ENCODE results near the gene COL17A1.

Gene COL17A1

GRCh38 chr10:103995134-103995533, 90.5 kb downstream of the COL17A1 start:
- TF ChIP-seq TAF1 (IDR thresholded peaks at IDR 0.05; ENCODE audit: low read depth) (no peak), RAD21 (IDR thresholded peaks at IDR 0.05; ENCODE audit: low read depth) (no peak), FOXM1 (IDR thresholded peaks at IDR 0.05; ENCODE audit: borderline replicate concordance, low read depth) (no peak), EGR1 (IDR thresholded peaks at IDR 0.05) (no peak), YY1 (IDR thresholded peaks at IDR 0.05; ENCODE audit: low read depth) (no peak), USF1 (IDR thresholded peaks at IDR 0.05) (no peak), NFIC (IDR thresholded peaks at IDR 0.05) (no peak), TCF12 (IDR thresholded peaks at IDR 0.05; ENCODE audit: low read depth) (no peak), EP300 (IDR thresholded peaks at IDR 0.05; ENCODE audit: borderline replicate concordance) (no peak), CEBPB (IDR thresholded peaks at IDR 0.05) (no peak), MAX (IDR thresholded peaks at IDR 0.05) (no peak), ZBTB7A (IDR thresholded peaks at IDR 0.05; ENCODE audit: low read depth) (no peak), TEAD4 (IDR thresholded peaks at IDR 0.05) (no peak), CREB1 (IDR thresholded peaks at IDR 0.05; ENCODE audit: low read depth) (no peak)
- TF ChIP-seq, protein P1, sequence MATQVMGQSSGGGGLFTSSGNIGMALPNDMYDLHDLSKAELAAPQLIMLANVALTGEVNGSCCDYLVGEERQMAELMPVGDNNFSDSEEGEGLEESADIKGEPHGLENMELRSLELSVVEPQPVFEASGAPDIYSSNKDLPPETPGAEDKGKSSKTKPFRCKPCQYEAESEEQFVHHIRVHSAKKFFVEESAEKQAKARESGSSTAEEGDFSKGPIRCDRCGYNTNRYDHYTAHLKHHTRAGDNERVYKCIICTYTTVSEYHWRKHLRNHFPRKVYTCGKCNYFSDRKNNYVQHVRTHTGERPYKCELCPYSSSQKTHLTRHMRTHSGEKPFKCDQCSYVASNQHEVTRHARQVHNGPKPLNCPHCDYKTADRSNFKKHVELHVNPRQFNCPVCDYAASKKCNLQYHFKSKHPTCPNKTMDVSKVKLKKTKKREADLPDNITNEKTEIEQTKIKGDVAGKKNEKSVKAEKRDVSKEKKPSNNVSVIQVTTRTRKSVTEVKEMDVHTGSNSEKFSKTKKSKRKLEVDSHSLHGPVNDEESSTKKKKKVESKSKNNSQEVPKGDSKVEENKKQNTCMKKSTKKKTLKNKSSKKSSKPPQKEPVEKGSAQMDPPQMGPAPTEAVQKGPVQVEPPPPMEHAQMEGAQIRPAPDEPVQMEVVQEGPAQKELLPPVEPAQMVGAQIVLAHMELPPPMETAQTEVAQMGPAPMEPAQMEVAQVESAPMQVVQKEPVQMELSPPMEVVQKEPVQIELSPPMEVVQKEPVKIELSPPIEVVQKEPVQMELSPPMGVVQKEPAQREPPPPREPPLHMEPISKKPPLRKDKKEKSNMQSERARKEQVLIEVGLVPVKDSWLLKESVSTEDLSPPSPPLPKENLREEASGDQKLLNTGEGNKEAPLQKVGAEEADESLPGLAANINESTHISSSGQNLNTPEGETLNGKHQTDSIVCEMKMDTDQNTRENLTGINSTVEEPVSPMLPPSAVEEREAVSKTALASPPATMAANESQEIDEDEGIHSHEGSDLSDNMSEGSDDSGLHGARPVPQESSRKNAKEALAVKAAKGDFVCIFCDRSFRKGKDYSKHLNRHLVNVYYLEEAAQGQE (IDR thresholded peaks at IDR 0.05; ENCODE audit: low read depth): no peak

DNA sequence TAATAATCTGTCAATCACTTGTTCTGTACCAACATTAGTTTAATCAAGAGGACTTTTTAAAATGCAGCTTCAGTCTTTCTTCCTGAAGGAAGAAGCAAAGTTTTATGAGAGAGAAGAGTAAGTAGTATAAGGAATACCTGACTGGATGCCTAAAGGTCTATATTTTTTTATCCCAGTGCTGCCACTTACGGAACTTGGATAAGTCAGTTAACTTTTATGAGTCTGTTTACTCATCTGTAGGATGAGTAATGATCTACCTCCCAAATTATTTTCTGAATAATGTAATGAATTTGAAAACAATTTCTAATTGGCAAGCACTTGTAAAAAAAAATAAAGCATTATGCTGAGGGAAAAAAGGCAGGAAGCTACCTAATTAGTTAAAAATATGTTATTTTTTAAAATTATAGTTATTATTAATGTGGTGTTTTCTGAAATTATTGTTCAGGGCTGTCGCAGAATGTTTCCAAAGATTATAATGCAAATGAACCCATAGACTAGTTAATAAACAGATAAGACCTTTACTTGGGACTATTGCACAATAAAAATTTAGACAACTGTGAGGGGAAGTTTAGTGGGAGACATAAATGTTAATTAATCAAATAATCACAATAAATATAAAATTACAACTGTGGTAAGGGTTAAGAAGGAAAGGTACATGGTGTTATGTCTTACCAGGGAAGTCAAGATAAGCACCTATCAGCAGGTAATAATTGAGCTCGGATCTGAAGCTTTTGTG, 94.1 kb downstream of the COL17A1 start:
- TF ChIP-seq CEBPB (IDR thresholded peaks at IDR 0.05) (no peak), NFIC (IDR thresholded peaks at IDR 0.05) (no peak), TAF1 (IDR thresholded peaks at IDR 0.05; ENCODE audit: low read depth) (no peak), YY1 (IDR thresholded peaks at IDR 0.05; ENCODE audit: low read depth) (no peak), CREB1 (IDR thresholded peaks at IDR 0.05; ENCODE audit: low read depth) (no peak)

DNA sequence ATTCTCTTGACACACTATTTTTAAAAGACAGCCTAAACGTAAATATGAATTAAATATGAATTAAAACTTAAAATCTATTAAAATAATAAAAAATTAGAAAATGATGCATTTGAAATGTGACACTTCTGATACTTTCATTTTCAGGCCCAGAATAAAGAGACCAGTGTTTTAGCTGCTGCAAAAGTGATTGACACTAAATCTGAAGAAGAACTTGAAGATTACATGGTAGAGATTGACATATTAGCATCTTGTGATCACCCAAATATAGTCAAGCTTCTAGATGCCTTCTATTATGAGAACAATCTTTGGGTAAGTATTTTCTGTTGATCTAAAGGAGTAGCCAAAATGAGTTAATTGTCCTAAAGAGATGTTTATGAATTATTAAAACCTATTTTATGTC, 95.1 kb downstream of the COL17A1 start:
- TF ChIP-seq ZBTB7A (IDR thresholded peaks at IDR 0.05; ENCODE audit: low read depth): no peak
- no peak for TF ChIP-seq EGR1 (IDR thresholded peaks at IDR 0.05)
- TF ChIP-seq, protein P1 (IDR thresholded peaks at IDR 0.05; ENCODE audit: low read depth): no peak
- TF ChIP-seq USF1 (IDR thresholded peaks at IDR 0.05): no peak
- no peak for TF ChIP-seq MAX (IDR thresholded peaks at IDR 0.05)
- TF ChIP-seq TEAD4 (IDR thresholded peaks at IDR 0.05): no peak
- no peak for TF ChIP-seq EP300 (IDR thresholded peaks at IDR 0.05; ENCODE audit: borderline replicate concordance)

GRCh38 chr10:103990121-103990520, 95.6 kb downstream of the COL17A1 start:
- TF ChIP-seq CEBPB (IDR thresholded peaks at IDR 0.05): no peak
- TF ChIP-seq EP300 (IDR thresholded peaks at IDR 0.05; ENCODE audit: borderline replicate concordance): no peak
- TF ChIP-seq, protein P1 (IDR thresholded peaks at IDR 0.05; ENCODE audit: low read depth): no peak

DNA sequence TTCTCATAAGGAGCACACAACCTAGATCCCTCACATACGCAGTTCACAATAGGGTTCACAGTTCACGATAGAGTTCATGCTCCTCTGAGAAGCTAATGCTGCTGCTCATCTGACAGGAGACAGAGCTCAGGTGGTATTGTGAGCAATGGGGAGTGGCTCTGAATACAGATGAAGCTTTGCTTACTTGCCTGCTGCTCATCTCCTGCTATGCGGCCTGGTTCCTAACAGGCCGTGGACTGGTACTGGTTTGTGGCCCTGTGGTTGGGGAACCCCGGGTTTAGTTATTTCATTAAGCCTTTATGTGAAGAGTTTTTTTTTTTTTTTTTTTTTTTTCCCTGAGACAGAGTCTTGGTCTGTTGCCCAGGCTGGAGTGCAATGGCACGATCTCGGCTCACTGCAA, 99.3 kb downstream of the COL17A1 start:
- no peak for TF ChIP-seq YY1 (IDR thresholded peaks at IDR 0.05; ENCODE audit: low read depth)
- no peak for TF ChIP-seq CREB1 (IDR thresholded peaks at IDR 0.05; ENCODE audit: low read depth)
- no peak for TF ChIP-seq RAD21 (IDR thresholded peaks at IDR 0.05; ENCODE audit: low read depth)

Measured in Ishikawa (cell line).